Thyroid gland (tissue), 4 donors: ENCODE data around the gene AP3D1.

Experiments used
- CTCF ChIP-seq, 6 experiments: fragments of 200-600 bp in 3 of 6; fragments of 450-650 bp in 3 of 6; sonication (generic) in 3 of 6; IDR thresholded peaks; one replicate each; pipeline ENCODE4 v1.5.1; 2016 to 2019; ENCODE audit warnings: antibody characterized with exemption in 6 of 6, mild to moderate bottlenecking in 2 of 6, inconsistent platforms in 1 of 6, moderate library complexity in 1 of 6
- POLR2A ChIP-seq, 2 donors: fragments of 450-650 bp; IDR thresholded peaks; one replicate each; pipeline ENCODE4 v1.6.1; 2017; ENCODE audit warnings: antibody characterized with exemption in 2 of 2, mild to moderate bottlenecking in 2 of 2, moderate library complexity in 1 of 2

DNA sequence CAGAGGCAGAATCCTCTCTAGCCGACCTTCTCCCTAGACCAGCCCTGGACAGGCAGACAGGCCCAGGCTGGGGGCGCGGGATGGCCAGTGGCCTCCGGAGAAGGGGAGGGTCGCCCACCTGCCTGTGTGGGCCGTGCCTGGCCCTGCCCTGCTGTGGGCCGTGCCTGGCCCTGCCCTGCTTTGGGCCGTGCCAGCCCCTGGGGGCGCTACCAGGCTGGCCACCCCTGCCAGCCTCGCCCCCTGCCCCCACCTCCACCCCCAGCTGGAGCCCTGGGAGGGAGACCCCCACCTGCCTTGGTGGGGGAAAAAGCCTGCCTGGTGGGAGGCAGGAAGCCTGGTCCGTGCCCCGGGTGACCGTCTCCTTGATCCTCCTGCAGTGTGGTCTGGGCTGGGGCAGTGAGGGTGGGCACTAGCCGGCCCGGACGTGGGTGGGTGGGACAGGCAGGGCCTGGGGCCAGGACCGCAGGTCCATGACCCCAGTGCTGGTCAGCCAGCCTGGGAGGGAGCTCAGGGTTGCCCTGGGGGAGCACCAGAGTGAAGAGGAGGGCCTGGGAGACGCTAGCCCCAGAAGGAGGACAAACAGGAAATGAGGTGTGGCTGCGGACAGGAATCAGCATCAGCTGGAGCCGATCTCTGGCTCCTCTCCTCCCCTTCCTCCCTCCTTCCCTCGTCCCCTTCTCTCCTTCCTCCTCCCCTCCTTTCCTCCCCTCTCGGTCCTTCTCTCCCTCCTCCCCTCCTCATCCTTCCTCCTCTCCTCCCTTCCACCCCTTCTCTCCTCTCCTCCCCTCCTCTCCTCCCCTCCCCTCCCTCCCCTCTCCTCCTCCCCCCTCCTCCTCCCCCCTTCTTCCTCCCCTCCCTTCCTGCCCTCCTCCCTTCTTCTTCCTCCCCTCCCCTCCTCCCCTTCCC, 95.2 kb downstream of the AP3D1 start:
- TF ChIP-seq CTCF (IDR thresholded peaks at IDR 0.05) (no peak), POLR2A (IDR thresholded peaks at IDR 0.05) (peak in 1 of 2 donors; percentile 29)
